ENCODE data around the gene CDKN1B.

The CDKN1B gene

GRCh38 chr12:12770262-12770661 is 53.1 kb downstream of the CDKN1B start:
- no peak for DNase-seq
